ENCODE data around the gene MTX3. TPM values are rescaled to one million over a fixed set of nuclear protein-coding genes. Genes with fewer than 3 reads are reported as not detected.

The MTX3 gene
- total RNA-seq, 1 experiment from 2014 or later: 18.2 TPM

- no peak for DNase-seq (ENCODE audit: low read depth)
These were observed 56.4 kb downstream of the MTX3 start for GRCh38 chr5:79934681-79935080.

GRCh38 chr5:79932510-79933504 lies 58.3 kb downstream of the MTX3 start:
- DNase-seq (ENCODE audit: low read depth): no peak

- DNase-seq (ENCODE audit: low read depth): no peak
These were observed 59.2 kb downstream of the MTX3 start for GRCh38 chr5:79931866-79932265.

- DNase-seq (ENCODE audit: low read depth): no peak
These were observed 59.7 kb downstream of the MTX3 start for GRCh38 chr5:79931409-79931808.

- no peak for DNase-seq (ENCODE audit: low read depth)
These were observed 62.0 kb downstream of the MTX3 start for GRCh38 chr5:79929095-79929494.

Other genes with a start within 250 kb of the MTX3 start
- 3.2 and 6.5 TPM in 2 replicates for gene THBS4, start 44.1 kb upstream of the MTX3 start, total RNA-seq (2014; rRNA removed; shearing (Covaris generic))